Left lung (tissue), 10 donors: ENCODE measurements around the gene MTRF1L. TPM values are rescaled to one million over a fixed set of nuclear protein-coding genes. Genes with fewer than 3 reads are reported as not detected.

Experiments used
- ATAC-seq: fragments of 200-7000 bp; cut with Tn5 transposase; one replicate; pipeline ENCODE4 v1.9.1; 2020; ENCODE audit warnings: moderate library complexity
- DNase-seq, 4 donors: peaks; one replicate each; pipeline ENCODE4 v3.0.0-alpha.2; 2013 to 2020
- H3K27ac ChIP-seq, 2 donors: fragments of 200-600 bp; sonication (generic) in 1 of 2; one replicate each; pipeline versions ENCODE4 v1.5.0 to v1.8.0; 2020 to 2021
- H3K27me3 ChIP-seq, 2 donors: fragments of 200-600 bp; sonication (generic) in 1 of 2; one replicate each; pipeline versions ENCODE4 v1.5.0 to v1.8.0; 2020 to 2021
- H3K36me3 ChIP-seq, 2 donors: fragments of 200-600 bp; sonication (generic) in 1 of 2; one replicate each; pipeline versions ENCODE4 v1.5.0 to v1.8.0; 2020 to 2021
- H3K4me1 ChIP-seq, 2 donors: fragments of 200-600 bp; one replicate each; pipeline ENCODE4 v1.8.0; 2021
- H3K4me3 ChIP-seq, 2 donors: fragments of 200-600 bp; sonication (generic) in 1 of 2; one replicate each; pipeline versions ENCODE4 v1.5.0 to v1.8.0; 2020 to 2021; ENCODE audit warnings: mild to moderate bottlenecking in 1 of 2
- H3K9me3 ChIP-seq, 2 donors: fragments of 200-600 bp; sonication (generic) in 1 of 2; one replicate each; pipeline versions ENCODE4 v1.5.0 to v1.8.0; 2020 to 2021
- intact Hi-C, 2 donors: fragments of 100-400 bp; cut with DNase I; formaldehyde crosslinking; loops; one replicate each; pipeline versions ENCODE4 v1.11.2 to v1.14.2; 2022
- polyA plus RNA-seq, 6 donors: library from polyadenylated mRNA; unstranded; fragments of 120-200 nt; gene quantifications; one replicate each; pipeline ENCODE4 v1.2.1, GENCODE V29; 2013; ENCODE audit not compliant: insufficient read length in 6 of 6
- total RNA-seq, 2 donors: library from RNA; stranded (reverse); fragmentation: NEBNext Ultra II Directional; extraction: Animal tissue kit (Norgen Biotek cat#: 25700); gene quantifications; one replicate each; pipeline ENCODE4 v1.2.1, GENCODE V29; 2021
- TF ChIP-seq, protein P1 (sequence below), 2 donors: fragments of 200-600 bp; sonication (generic) in 1 of 2; IDR thresholded peaks; one replicate each; pipeline versions ENCODE4 v1.5.0 to v1.8.0; 2021; ENCODE audit warnings: antibody characterized with exemption in 2 of 2
- donor health status: DM: no; HTN: yes; CAD: no.
- donor health status: DM: no; HTN: no; CAD: no.

Gene MTRF1L
- total and polyA plus RNA-seq, 8 donors, result 14.7 to 26.8 (median 20.9) TPM

DNA sequence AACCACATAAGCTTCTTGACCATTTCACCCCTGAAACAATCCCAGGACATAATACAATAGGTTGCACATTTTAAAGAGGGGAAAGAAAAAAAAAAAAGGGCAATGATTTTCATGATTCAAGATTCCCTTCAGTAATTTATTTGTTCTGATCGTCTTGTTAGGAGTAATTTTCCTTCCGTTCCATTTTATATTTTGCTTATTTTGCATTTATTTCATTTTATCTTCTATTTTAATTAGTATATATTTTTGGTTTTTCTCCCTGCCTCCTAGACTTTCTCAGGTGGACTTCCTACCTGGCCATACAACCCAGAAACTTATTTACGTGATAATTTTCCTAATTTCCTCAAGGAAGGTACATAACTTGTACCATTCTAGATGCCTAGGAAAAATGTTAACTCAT lies 52.3 kb downstream of the MTRF1L start:
- Histone ChIP-seq H3K36me3 (no peaks in the 10 kb centered on the region), H3K9me3 (no peaks in the 10 kb centered on the region), H3K4me1 (no peaks in the 10 kb centered on the region), H3K4me3 (no peak overlapping the region), H3K27me3 (peaks cover 0 to 25% of the 10 kb centered on the region in 2 donors), H3K27ac (no peak overlapping the region)
- DNase-seq (no peak), ATAC-seq (no peak)
- intact Hi-C loops, result no loop called here
- TF ChIP-seq, protein P1, sequence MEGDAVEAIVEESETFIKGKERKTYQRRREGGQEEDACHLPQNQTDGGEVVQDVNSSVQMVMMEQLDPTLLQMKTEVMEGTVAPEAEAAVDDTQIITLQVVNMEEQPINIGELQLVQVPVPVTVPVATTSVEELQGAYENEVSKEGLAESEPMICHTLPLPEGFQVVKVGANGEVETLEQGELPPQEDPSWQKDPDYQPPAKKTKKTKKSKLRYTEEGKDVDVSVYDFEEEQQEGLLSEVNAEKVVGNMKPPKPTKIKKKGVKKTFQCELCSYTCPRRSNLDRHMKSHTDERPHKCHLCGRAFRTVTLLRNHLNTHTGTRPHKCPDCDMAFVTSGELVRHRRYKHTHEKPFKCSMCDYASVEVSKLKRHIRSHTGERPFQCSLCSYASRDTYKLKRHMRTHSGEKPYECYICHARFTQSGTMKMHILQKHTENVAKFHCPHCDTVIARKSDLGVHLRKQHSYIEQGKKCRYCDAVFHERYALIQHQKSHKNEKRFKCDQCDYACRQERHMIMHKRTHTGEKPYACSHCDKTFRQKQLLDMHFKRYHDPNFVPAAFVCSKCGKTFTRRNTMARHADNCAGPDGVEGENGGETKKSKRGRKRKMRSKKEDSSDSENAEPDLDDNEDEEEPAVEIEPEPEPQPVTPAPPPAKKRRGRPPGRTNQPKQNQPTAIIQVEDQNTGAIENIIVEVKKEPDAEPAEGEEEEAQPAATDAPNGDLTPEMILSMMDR (IDR thresholded peaks at IDR 0.05), result no peak

DNA sequence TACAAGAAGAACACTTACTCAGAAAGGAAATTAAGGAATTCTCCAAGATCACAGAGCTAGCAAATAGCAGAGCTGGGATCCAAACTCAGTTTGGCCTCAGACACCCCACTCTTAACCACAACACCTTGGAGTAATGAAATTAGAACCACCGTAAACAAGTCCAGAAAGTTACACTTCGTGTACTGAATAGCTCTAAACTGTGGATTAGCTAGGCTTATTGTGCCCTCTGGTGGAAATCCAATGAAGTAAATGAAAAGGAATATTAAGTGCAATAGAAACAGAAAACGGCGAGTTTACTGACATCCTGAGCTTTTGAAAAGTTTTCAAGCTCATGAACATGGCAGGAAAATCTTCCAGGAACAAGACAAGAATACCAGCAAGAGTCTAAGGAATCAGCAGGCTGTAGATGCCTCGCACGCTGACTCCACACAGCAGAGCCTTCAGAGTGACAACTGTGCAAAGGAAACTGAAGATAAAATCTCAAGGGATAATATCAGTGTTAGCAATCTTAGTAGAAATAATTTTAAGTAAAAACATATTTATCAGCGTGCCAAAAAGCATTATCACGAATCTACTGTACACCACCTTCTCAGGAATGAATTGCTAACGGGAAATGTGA lies 54.2 kb downstream of the MTRF1L start:
- intact Hi-C loops, result loop anchor here in 1 of 2 donors (5.0 kb wide), 1 partner anchor 86 kb away; no protein-coding TSS in a partner anchor
- ATAC-seq, result peak; percentile 83
- Histone ChIP-seq H3K36me3 (no peaks in the 10 kb centered on the region), H3K27ac (no peak overlapping the region), H3K4me1 (no peaks in the 10 kb centered on the region), H3K4me3 (no peak overlapping the region), H3K9me3 (no peaks in the 10 kb centered on the region), H3K27me3 (peaks cover 0 to 25% of the 10 kb centered on the region in 2 donors)
- TF ChIP-seq, protein P1 (IDR thresholded peaks at IDR 0.05), result peak; percentile 40 to 51
- DNase-seq, result peak in 2 of 4 donors; percentile 31 to 44

DNA sequence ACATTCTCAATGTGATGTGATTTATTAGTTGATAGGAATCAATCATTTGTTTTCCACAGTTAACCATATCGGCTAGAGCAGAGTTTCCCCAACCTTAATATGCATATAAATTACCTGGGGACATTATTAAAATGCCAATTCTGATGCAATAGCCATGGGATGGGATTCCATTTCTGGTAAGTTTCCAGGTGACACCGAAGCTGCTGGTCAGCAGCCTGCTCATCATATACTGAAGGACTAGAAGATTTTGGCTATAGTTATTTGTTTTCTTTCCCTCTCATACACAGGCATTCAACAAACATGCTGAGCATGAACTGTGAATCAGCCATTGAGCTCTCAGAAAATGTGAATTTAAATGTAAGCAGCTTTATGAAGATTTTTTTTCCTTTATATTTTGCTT lies 55.5 kb downstream of the MTRF1L start:
- intact Hi-C loops, result loop anchor here in 1 of 2 donors (5.0 kb wide), 1 partner anchor 85 kb away; no protein-coding TSS in a partner anchor
- H3K36me3 ChIP-seq, result no peaks in the 10 kb centered on the region
- DNase-seq (no peak), ATAC-seq (no peak)
- no peaks in the 10 kb centered on the region for H3K9me3 ChIP-seq
- no peaks in the 10 kb centered on the region for H3K4me1 ChIP-seq
- no peak overlapping the region for H3K27ac ChIP-seq
- H3K27me3 ChIP-seq, result peaks cover 0 to 25% of the 10 kb centered on the region in 2 donors
- H3K4me3 ChIP-seq, result no peak overlapping the region
- TF ChIP-seq, protein P1 (IDR thresholded peaks at IDR 0.05), result no peak

DNA sequence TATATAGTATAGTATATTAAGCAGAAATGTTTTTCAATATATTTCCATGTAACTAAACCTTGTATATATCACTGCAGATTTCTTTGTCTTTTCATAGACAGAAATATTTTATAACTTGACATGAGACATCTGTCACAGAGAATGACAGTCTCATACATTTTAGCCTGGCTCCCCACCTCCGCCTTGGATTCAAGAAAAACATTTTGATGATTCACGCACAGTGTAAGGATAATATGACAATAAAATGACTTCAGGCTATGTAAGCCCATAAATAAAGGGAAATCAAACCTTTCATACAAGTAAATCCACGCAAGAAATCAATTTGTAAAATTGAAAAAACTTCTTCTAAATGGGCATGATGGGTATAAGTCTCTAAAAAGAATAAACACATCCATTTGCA lies 56.0 kb downstream of the MTRF1L start:
- Histone ChIP-seq H3K36me3 (no peaks in the 10 kb centered on the region), H3K27ac (no peak overlapping the region), H3K4me1 (no peaks in the 10 kb centered on the region), H3K27me3 (peaks cover 0 to 23% of the 10 kb centered on the region in 2 donors), H3K4me3 (no peak overlapping the region), H3K9me3 (no peaks in the 10 kb centered on the region)
- intact Hi-C loops, result loop anchor here in 1 of 2 donors (5.0 kb wide), 1 partner anchor 84 kb away; no protein-coding TSS in a partner anchor
- ATAC-seq (no peak), DNase-seq (no peak)
- TF ChIP-seq, protein P1 (IDR thresholded peaks at IDR 0.05), result no peak

DNA sequence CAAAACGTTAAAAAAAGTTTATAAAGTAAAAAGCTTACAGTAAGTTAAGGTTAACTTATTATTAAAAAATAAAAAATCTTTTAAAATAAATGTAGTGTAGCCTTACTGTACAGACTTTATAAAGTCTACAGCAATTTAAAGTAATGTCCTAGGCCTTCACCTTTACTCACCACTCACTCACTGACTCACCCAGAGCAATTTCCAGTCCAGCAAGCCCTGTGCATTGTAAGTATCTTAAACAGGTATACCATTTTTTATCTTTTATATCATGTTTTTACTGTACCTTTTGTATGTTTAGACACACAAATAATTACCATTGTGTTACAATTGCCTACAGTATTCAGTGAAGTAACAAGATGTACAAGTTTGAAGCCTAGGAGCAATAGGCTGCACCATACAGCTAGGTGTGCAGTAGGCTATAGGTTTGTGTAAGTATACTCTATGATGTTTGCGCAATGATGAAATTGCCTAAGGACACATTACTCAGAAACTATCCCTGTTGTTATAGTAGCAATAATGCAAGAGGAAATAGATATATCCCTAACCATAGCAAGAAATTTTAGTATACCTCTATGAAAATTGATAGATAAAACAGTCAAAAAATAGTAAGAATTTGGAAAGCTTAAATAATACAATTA lies 59.1 kb downstream of the MTRF1L start:
- Histone ChIP-seq H3K27me3 (peaks cover 0 to 14% of the 10 kb centered on the region in 2 donors), H3K4me1 (no peaks in the 10 kb centered on the region), H3K27ac (no peak overlapping the region), H3K36me3 (no peaks in the 10 kb centered on the region), H3K9me3 (no peaks in the 10 kb centered on the region), H3K4me3 (no peak overlapping the region)
- ATAC-seq, result no peak
- TF ChIP-seq, protein P1 (IDR thresholded peaks at IDR 0.05), result no peak
- no peak for DNase-seq
- intact Hi-C loops, result no loop called here
